Glutamatergic neuron (in vitro differentiated cells): ENCODE results near the gene ACADL. TPM values are rescaled to one million over a fixed set of nuclear protein-coding genes. Genes with fewer than 3 reads are reported as not detected.

Experiments used
- DNase-seq: peaks from one replicate; pipeline ENCODE4 v3.0.0; 2022
- H3K27ac Mint-ChIP-seq: one replicate; pipeline ENCODE4 v1.8.0; 2020; ENCODE audit warnings: mild to moderate bottlenecking, mixed read lengths, inconsistent platforms; ENCODE audit not compliant: unreplicated experiment
- H3K27me3 Mint-ChIP-seq: one replicate; pipeline ENCODE4 v1.8.0; 2020; ENCODE audit warnings: mild to moderate bottlenecking, moderate library complexity, mixed read lengths, inconsistent platforms; ENCODE audit not compliant: unreplicated experiment
- H3K36me3 Mint-ChIP-seq: one replicate; pipeline ENCODE4 v1.8.0; 2020; ENCODE audit warnings: mild to moderate bottlenecking, mixed read lengths, inconsistent platforms; ENCODE audit not compliant: unreplicated experiment
- H3K4me1 Mint-ChIP-seq: one replicate; pipeline ENCODE4 v1.8.0; 2020; ENCODE audit warnings: mild to moderate bottlenecking, low read depth, mixed read lengths, inconsistent platforms; ENCODE audit not compliant: unreplicated experiment
- H3K4me3 Mint-ChIP-seq: one replicate; pipeline ENCODE4 v1.8.0; 2020; ENCODE audit warnings: mild to moderate bottlenecking, mixed read lengths, inconsistent platforms; ENCODE audit not compliant: unreplicated experiment
- H3K9me3 Mint-ChIP-seq: one replicate; pipeline ENCODE4 v1.8.0; 2020; ENCODE audit warnings: mild to moderate bottlenecking, moderate library complexity, mixed read lengths, inconsistent platforms; ENCODE audit not compliant: unreplicated experiment
- CTCF ChIP-seq: fragments of 200-600 bp; sonication (generic); IDR thresholded peaks from one replicate; pipeline ENCODE4 v1.5.0; 2021; ENCODE audit not compliant: partially characterized antibody, unreplicated experiment
- total RNA-seq: library from RNA; stranded (reverse); fragmentation: NEBNext Ultra II Directional; extraction: Animal tissue kit (Norgen Biotek cat#: 25700); gene quantifications from one replicate; pipeline ENCODE4 v1.2.1, GENCODE V29; 2021; ENCODE audit not compliant: unreplicated experiment

ACADL gene
- total RNA-seq, 1 donor from 2014 or later, result not detected

GRCh38 chr2:210147614-210148013 lies 77.6 kb downstream of the ACADL start:
- no peak for TF ChIP-seq CTCF
- H3K9me3 Mint-ChIP-seq, result no peaks in the 10 kb centered on the region
- H3K27me3 Mint-ChIP-seq, result no peaks in the 10 kb centered on the region
- DNase-seq, result no peak
- H3K36me3 Mint-ChIP-seq, result peaks cover 25% of the 10 kb centered on the region
- no peak overlapping the region for H3K27ac Mint-ChIP-seq
- no peak overlapping the region for H3K4me3 Mint-ChIP-seq
- no peaks in the 10 kb centered on the region for H3K4me1 Mint-ChIP-seq

Other genes starting within 250 kb of the ACADL start
- 38.1 TPM for gene RPE, start 222.8 kb downstream of the ACADL start, total RNA-seq
- gene KANSL1L, start 54.0 kb downstream of the ACADL start, total RNA-seq, result 26.4 TPM
- not detected for gene MYL1, start 89.7 kb upstream of the ACADL start, total RNA-seq